Stimulated activated CD8-positive, alpha-beta memory T cell treated with anti-CD3 and anti-CD28 coated beads, Interleukin-12 subunit alpha, Interleukin-12 subunit beta, amount 100 ng/mL, for 4 hours (primary cell): Measurements from ENCODE around the gene UCP1.

Experiments
- DNase-seq: peaks from one replicate; pipeline ENCODE4 v3.0.0-alpha.2; 2020; ENCODE audit warnings: low read depth

UCP1 gene

GRCh38 chr4:140568507-140569306 is at the start of gene UCP1:
UCP1 (minus strand) TSS chr4:140568961; CDS start chr4:140568729, 232 bp downstream.
- DNase-seq, result no peak

- DNase-seq, result no peak
These were observed 48.9 kb upstream of the UCP1 start for GRCh38 chr4:140617499-140618248.

GRCh38 chr4:140615451-140615850 is 46.7 kb upstream of the UCP1 start:
- DNase-seq, result no peak

- DNase-seq, result no peak
These were observed 43.6 kb upstream of the UCP1 start for GRCh38 chr4:140612357-140612756.

- DNase-seq, result no peak
These were observed 43.1 kb upstream of the UCP1 start for GRCh38 chr4:140611854-140612253.

- no peak for DNase-seq
These were observed 41.0 kb upstream of the UCP1 start for GRCh38 chr4:140609548-140610425.

GRCh38 chr4:140607852-140608251 is 39.1 kb upstream of the UCP1 start:
- DNase-seq, result no peak

GRCh38 chr4:140604544-140604943 is 35.8 kb upstream of the UCP1 start:
- DNase-seq, result no peak

- no peak for DNase-seq
These were observed 34.5 kb upstream of the UCP1 start for GRCh38 chr4:140603286-140603685.

- DNase-seq, result no peak
These were observed 34.0 kb upstream of the UCP1 start for GRCh38 chr4:140602714-140603113.

GRCh38 chr4:140600408-140600807 is 31.6 kb upstream of the UCP1 start:
- DNase-seq, result no peak

- DNase-seq, result no peak
These were observed 26.3 kb upstream of the UCP1 start for GRCh38 chr4:140595065-140595464.

GRCh38 chr4:140584439-140584838 is 15.7 kb upstream of the UCP1 start:
- DNase-seq, result no peak

GRCh38 chr4:140581078-140581477 is 12.3 kb upstream of the UCP1 start:
- DNase-seq, result no peak

- no peak for DNase-seq
These were observed 10.5 kb upstream of the UCP1 start for GRCh38 chr4:140579278-140579677.

GRCh38 chr4:140575489-140575888 is 6.7 kb upstream of the UCP1 start:
- no peak for DNase-seq

- no peak for DNase-seq
These were observed 2.9 kb upstream of the UCP1 start for GRCh38 chr4:140571620-140572019.

- DNase-seq, result no peak
These were observed 512 bp upstream of the UCP1 start for GRCh38 chr4:140569307-140569638.

- DNase-seq, result no peak
These were observed 9.1 kb downstream of the UCP1 start for GRCh38 chr4:140559696-140560095.

GRCh38 chr4:140557831-140558435 is 10.8 kb downstream of the UCP1 start:
- no peak for DNase-seq

GRCh38 chr4:140556372-140557085 is 12.2 kb downstream of the UCP1 start:
- no peak for DNase-seq
